ENCODE results near the gene USP13.

DNA sequence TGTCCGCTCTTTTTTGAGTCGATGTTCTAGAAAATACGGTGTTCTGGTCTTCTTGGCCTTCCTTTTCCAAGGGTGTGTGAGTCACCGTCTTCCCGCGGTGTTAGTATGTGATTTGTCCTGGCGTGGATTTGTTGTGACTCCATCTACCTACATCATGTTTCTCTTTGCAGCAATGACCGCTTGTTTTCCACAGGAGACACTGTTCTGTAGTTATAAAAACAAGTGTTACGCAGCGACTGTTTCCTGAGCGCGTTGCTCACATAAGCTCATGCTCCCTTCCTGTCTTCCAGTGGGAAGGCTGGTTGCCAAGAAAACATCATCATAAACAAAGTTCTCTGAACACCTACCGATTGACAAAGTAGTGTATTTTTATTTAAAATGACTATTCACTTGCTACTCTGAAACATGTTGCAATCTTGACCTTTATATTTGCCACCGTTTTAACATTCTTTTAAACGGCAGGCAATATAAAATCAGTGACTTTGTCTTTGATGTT, 19.0 kb downstream of the USP13 start:
- TF ChIP-seq, protein P1, sequence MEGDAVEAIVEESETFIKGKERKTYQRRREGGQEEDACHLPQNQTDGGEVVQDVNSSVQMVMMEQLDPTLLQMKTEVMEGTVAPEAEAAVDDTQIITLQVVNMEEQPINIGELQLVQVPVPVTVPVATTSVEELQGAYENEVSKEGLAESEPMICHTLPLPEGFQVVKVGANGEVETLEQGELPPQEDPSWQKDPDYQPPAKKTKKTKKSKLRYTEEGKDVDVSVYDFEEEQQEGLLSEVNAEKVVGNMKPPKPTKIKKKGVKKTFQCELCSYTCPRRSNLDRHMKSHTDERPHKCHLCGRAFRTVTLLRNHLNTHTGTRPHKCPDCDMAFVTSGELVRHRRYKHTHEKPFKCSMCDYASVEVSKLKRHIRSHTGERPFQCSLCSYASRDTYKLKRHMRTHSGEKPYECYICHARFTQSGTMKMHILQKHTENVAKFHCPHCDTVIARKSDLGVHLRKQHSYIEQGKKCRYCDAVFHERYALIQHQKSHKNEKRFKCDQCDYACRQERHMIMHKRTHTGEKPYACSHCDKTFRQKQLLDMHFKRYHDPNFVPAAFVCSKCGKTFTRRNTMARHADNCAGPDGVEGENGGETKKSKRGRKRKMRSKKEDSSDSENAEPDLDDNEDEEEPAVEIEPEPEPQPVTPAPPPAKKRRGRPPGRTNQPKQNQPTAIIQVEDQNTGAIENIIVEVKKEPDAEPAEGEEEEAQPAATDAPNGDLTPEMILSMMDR (IDR thresholded peaks at IDR 0.05; ENCODE audit: low read depth, low read length), result no peak
- TF ChIP-seq POLR2A (IDR thresholded peaks at IDR 0.05; ENCODE audit: extremely low read depth, insufficient read length), result no peak

All from NB4 (cell line).